Gastroesophageal sphincter (tissue), 4 donors: ENCODE results near the gene YWHAH. TPM values are rescaled to one million over a fixed set of nuclear protein-coding genes. Genes with fewer than 3 reads are reported as not detected.

Source experiments
- ATAC-seq: fragments of 150-250 bp; one replicate; pipeline ENCODE4 v1.9.1; 2016; ENCODE audit warnings: mild to moderate bottlenecking, moderate library complexity
- H3K27ac ChIP-seq, 4 donors: fragments of 200-600 bp; sonication (generic) in 3 of 4; 1 replicate in 3 of 4; 2 replicates in 1 of 4; pipeline ENCODE4 v1.5.1; 2016 to 2019
- H3K27me3 ChIP-seq: fragments of 200-600 bp; sonication (generic); one replicate; pipeline ENCODE4 v1.5.1; 2019
- H3K36me3 ChIP-seq, 2 donors: fragments of 200-600 bp; sonication (generic); one replicate each; pipeline ENCODE4 v1.5.1; 2019; ENCODE audit warnings: control low read depth in 1 of 2
- H3K4me1 ChIP-seq, 3 donors: fragments of 200-600 bp; sonication (generic); 1 replicate in 2 of 3; 2 replicates in 1 of 3; pipeline ENCODE4 v1.5.1; 2016 to 2019; ENCODE audit warnings: control low read depth in 2 of 3
- H3K4me3 ChIP-seq, 2 donors: fragments of 200-600 bp; sonication (generic); one replicate each; pipeline ENCODE4 v1.5.1; 2019; ENCODE audit warnings: mild to moderate bottlenecking in 1 of 2, moderate library complexity in 1 of 2
- H3K9me3 ChIP-seq, 3 donors: fragments of 200-600 bp; sonication (generic); one replicate each; pipeline ENCODE4 v1.5.1; 2017 to 2019; ENCODE audit warnings: control low read depth in 2 of 3
- CTCF ChIP-seq, 4 experiments: fragments of 200-600 bp in 2 of 4; fragments of 450-650 bp in 2 of 4; sonication (generic) in 1 of 4; IDR thresholded peaks; one replicate each; pipeline ENCODE4 v1.5.1; 2017 to 2019; ENCODE audit warnings: antibody characterized with exemption in 4 of 4, mild to moderate bottlenecking in 2 of 4, moderate library complexity in 2 of 4
- EP300 ChIP-seq: sonication (generic); formaldehyde crosslinking; IDR thresholded peaks from one replicate; pipeline ENCODE4 v1.6.1; 2017; ENCODE audit warnings: antibody characterized with exemption, mild to moderate bottlenecking
- POLR2A ChIP-seq, 2 donors: fragments of 450-650 bp; IDR thresholded peaks; one replicate each; pipeline ENCODE4 v1.6.1; 2017; ENCODE audit warnings: antibody characterized with exemption in 2 of 2, mild to moderate bottlenecking in 2 of 2, moderate library complexity in 1 of 2
- POLR2AphosphoS5 ChIP-seq: sonication (generic); formaldehyde crosslinking; IDR thresholded peaks from one replicate; pipeline ENCODE4 v1.6.1; 2017; ENCODE audit warnings: antibody characterized with exemption
- WGBS, 2 donors: methylation state at CpG; one replicate each; pipeline ENCODE4 v1.1.5; 2018; ENCODE audit warnings: low coverage in 1 of 2; 5-methylcytosine and 5-hydroxymethylcytosine counted together
- total RNA-seq, 4 donors: library from RNA; depleted of rRNA; stranded (reverse); fragments of >200 nt; gene quantifications; one replicate each; pipeline ENCODE4 v1.1.0, GENCODE V29; 2016

YWHAH gene
- total RNA-seq, 4 donors from 2014 or later: 127 to 263 (median 169) TPM

GRCh38 chr22:31956360-31956759, 12.0 kb downstream of the YWHAH start:
- Histone ChIP-seq H3K9me3 (no peaks in the 10 kb centered on the region), H3K27ac (no peak overlapping the region), H3K4me1 (peaks cover 11 to 44% (median 32%) of the 10 kb centered on the region in 3 donors), H3K4me3 (no peak overlapping the region), H3K27me3 (no peaks in the 10 kb centered on the region), H3K36me3 (peaks cover 0 to 34% of the 10 kb centered on the region in 2 donors)
- TF ChIP-seq EP300 (no peak), CTCF (IDR thresholded peaks at IDR 0.05) (no peak), POLR2AphosphoS5 (no peak), POLR2A (IDR thresholded peaks at IDR 0.05) (no peak)
- 92 to 95% methylated on average over 6 to 11 of the region's 12 CpGs for WGBS, 2 donors
- no peak for ATAC-seq

DNA sequence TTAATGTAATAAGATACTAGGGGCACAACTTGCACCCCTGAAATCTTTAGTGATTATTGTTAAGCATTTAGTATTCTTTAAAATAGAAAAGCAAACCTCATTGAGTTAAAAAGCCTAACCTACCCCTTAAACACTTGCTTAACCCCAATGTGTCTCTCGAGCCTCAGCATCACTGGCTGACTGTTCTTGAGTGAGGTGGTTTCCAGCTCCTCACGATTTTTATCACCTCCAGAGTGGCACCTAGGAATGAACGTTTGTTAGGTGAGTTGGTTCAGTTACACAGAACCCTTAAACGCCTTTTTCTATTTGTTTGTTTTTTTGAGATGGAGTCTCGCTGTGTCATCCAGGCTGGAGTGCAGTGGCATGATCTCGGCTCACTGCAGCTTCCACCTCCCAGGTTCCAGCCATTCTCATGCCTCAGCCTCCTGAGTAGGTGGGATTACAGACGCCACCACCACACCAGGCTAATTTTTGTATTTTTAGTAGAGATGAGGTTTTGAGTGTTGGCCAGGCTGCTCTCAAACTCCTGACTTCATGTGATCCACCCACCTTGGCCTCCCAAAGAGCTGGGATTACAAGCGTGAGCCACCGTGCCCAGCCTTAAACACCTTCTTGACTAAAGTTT, 13.7 kb downstream of the YWHAH start:
- TF ChIP-seq EP300 (no peak), CTCF (IDR thresholded peaks at IDR 0.05) (no peak), POLR2A (IDR thresholded peaks at IDR 0.05) (no peak), POLR2AphosphoS5 (no peak)
- Histone ChIP-seq H3K27ac (no peak overlapping the region), H3K36me3 (peaks cover 0 to 34% of the 10 kb centered on the region in 2 donors), H3K4me3 (no peak overlapping the region), H3K4me1 (peaks cover 4 to 27% (median 16%) of the 10 kb centered on the region in 3 donors), H3K27me3 (no peaks in the 10 kb centered on the region), H3K9me3 (no peaks in the 10 kb centered on the region)
- 81 to 88% methylated on average over 4 to 9 of the region's 9 CpGs for WGBS, 2 donors
- no peak for ATAC-seq

DNA sequence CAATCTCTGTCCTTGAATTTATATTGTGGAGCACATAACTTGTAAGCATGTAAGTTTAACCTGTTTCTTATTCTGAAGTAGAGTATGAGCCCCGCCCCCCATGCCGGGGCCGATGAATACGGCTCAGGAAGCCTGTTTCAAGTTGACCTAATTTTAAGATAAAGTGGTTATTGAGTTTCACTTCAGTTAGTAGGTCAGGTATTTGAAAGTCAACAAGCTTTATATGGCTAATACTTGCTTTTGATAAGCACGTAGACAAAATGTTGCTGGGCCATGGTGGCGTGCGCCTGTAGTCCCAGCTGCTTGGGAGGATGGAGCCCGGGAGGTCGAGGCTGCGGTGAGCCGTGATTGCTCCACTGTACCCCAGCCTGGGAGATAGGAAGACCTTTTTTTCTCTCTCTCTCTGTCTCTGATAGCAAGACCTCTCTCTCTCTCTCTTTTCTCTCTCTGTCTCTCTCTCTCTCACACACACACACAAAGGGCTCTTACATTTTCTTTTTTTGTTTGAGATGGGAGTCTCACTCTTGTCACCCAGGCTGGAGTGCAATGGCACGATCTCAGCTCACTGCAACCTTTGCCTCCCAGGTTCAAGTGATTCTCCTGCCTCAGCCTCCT, 14.4 kb downstream of the YWHAH start:
- no peak overlapping the region for H3K4me3 ChIP-seq
- H3K9me3 ChIP-seq: no peaks in the 10 kb centered on the region
- 88 to 98% methylated on average over 9 to 12 of the region's 12 CpGs for WGBS, 2 donors
- TF ChIP-seq CTCF (IDR thresholded peaks at IDR 0.05) (no peak), POLR2A (IDR thresholded peaks at IDR 0.05) (no peak), EP300 (no peak), POLR2AphosphoS5 (no peak)
- no peak overlapping the region for H3K27ac ChIP-seq
- ATAC-seq: no peak
- peaks cover 4 to 20% (median 11%) of the 10 kb centered on the region in 3 donors for H3K4me1 ChIP-seq
- peaks cover 0 to 34% of the 10 kb centered on the region in 2 donors for H3K36me3 ChIP-seq
- H3K27me3 ChIP-seq: no peaks in the 10 kb centered on the region

GRCh38 chr22:31960767-31961166, 16.4 kb downstream of the YWHAH start:
- H3K4me1 ChIP-seq: no peaks in the 10 kb centered on the region
- no peaks in the 10 kb centered on the region for H3K27me3 ChIP-seq
- H3K9me3 ChIP-seq: no peaks in the 10 kb centered on the region
- TF ChIP-seq CTCF (IDR thresholded peaks at IDR 0.05) (no peak), EP300 (no peak), POLR2AphosphoS5 (no peak), POLR2A (IDR thresholded peaks at IDR 0.05) (no peak)
- ATAC-seq: no peak
- 71% methylated on average over 5 of the region's 5 CpGs; no CpG with 5 or more reads in 1 of the 2 donors for WGBS, 2 donors
- no peak overlapping the region for H3K4me3 ChIP-seq
- H3K36me3 ChIP-seq: peaks cover 0 to 34% of the 10 kb centered on the region in 2 donors
- H3K27ac ChIP-seq: no peak overlapping the region
